Small intestine (tissue), 7 donors: ENCODE data around the gene FAM135A. TPM values are rescaled to one million over a fixed set of nuclear protein-coding genes. Genes with fewer than 3 reads are reported as not detected.
"Not testable (repeated sequence)": the region's sequence is repeated elsewhere in the genome, so short reads cannot be mapped to it uniquely, and the experiment has no call there.

Experiments used
- DNase-seq, 2 donors: peaks; one replicate each; pipeline versions ENCODE4 v3.0.0 to v3.0.0-alpha.2; 2013
- FAIRE-seq: peaks from 2 replicates; lab custom pipeline; 2012; peaks lifted over from hg19 to GRCh38; lab: Jason Lieb, UNC
- H3K27ac ChIP-seq, 3 donors: one replicate each; pipeline ENCODE4 v1.5.1; 2013; ENCODE audit warnings: low read length in 2 of 3, mild to moderate bottlenecking in 2 of 3, control low read depth in 1 of 3, inconsistent platforms in 1 of 3, low read depth in 1 of 3, moderate library complexity in 1 of 3
- H3K27me3 ChIP-seq, 3 donors: one replicate each; pipeline ENCODE4 v1.6.1; 2013; ENCODE audit warnings: low read length in 3 of 3, inconsistent platforms in 1 of 3; ENCODE audit not compliant: control insufficient read depth in 3 of 3, insufficient read depth in 3 of 3
- H3K36me3 ChIP-seq, 3 donors: one replicate each; pipeline ENCODE4 v1.6.1; 2013; ENCODE audit warnings: low read length in 3 of 3, inconsistent platforms in 1 of 3, low read depth in 1 of 3, mild to moderate bottlenecking in 1 of 3, moderate library complexity in 1 of 3; ENCODE audit not compliant: control insufficient read depth in 3 of 3, insufficient read depth in 2 of 3
- H3K4me1 ChIP-seq, 3 donors: one replicate each; pipeline ENCODE4 v1.6.1; 2013; ENCODE audit warnings: low read length in 2 of 3, inconsistent platforms in 1 of 3, low read depth in 1 of 3, mild to moderate bottlenecking in 1 of 3, moderate library complexity in 1 of 3; ENCODE audit not compliant: control insufficient read depth in 3 of 3, insufficient read depth in 2 of 3
- H3K4me3 ChIP-seq, 3 donors: one replicate each; pipeline ENCODE4 v1.5.1; 2013; ENCODE audit warnings: low read length in 3 of 3, control low read depth in 1 of 3, inconsistent platforms in 1 of 3, low read depth in 1 of 3, mild to moderate bottlenecking in 1 of 3, moderate library complexity in 1 of 3
- H3K9me3 ChIP-seq, 2 donors: one replicate each; pipeline ENCODE4 v1.6.1; 2013; ENCODE audit warnings: low read depth in 1 of 2, low read length in 1 of 2; ENCODE audit not compliant: control insufficient read depth in 2 of 2, insufficient read depth in 1 of 2
- WGBS, 3 donors: extraction: QIAGEN DNeasy Blood & Tissue Kit; methylation state at CpG; one replicate each; pipeline ENCODE4 v1.1.7; 2013; 5-methylcytosine and 5-hydroxymethylcytosine counted together
- polyA plus RNA-seq, 4 donors: library from polyadenylated mRNA; stranded (reverse) in 3 of 4; unstranded in 1 of 4; fragments of 200-250 nt in 3 of 4; fragments of 120-200 nt in 1 of 4; gene quantifications; one replicate each; pipeline versions ENCODE4 v1.2.1 to v1.2.3, GENCODE V29; 2013
- donor health status: healthy with polysubstance abuse.
- donor health status: control.
- donor health status: control.
- donor health status: Bipolar disorder and iron deficiency.
- donor health status: healthy.

The FAM135A gene
- polyA plus RNA-seq, 4 donors = 17.4 to 78.0 (median 41.8) TPM

- no peak overlapping the region for H3K4me3 ChIP-seq
- DNase-seq = no peak
- H3K36me3 ChIP-seq = peaks cover 0 to 13% (median 0%) of the 10 kb centered on the region in 3 donors
- FAIRE-seq = no peak
- no peaks in the 10 kb centered on the region for H3K27me3 ChIP-seq
- no peaks in the 10 kb centered on the region for H3K4me1 ChIP-seq
- H3K27ac ChIP-seq = no peak overlapping the region
- no peaks in the 10 kb centered on the region for H3K9me3 ChIP-seq
Observed at GRCh38 chr6:70547313-70547712, 134.0 kb downstream of the FAM135A start.

DNA sequence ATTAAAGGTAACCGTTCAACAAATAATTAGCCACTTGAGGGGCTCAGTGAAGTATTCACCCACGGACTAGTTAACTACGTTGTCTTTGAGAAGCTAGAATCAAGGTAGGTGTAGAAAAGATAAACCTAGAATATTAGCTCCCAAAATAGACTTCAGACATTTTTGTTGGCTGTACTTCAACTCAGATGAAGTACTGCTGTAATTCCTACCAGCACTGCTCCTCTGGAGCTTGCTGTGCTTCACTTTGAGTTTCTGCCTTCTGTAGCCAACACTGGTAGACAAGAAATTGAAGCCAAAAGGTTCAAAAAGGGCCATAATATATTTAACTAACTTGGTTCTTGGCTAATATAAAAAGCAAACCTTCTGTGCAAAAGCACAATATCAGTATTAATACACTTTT, 134.6 kb downstream of the FAM135A start:
- WGBS, 3 donors = 93 to 99% (median 96%) methylated on average over 3 of the region's 3 CpGs
- no peak for DNase-seq
- Histone ChIP-seq H3K4me3 (no peak overlapping the region), H3K27me3 (no peaks in the 10 kb centered on the region), H3K27ac (no peak overlapping the region), H3K36me3 (peaks cover 0 to 11% (median 0%) of the 10 kb centered on the region in 3 donors), H3K9me3 (no peaks in the 10 kb centered on the region), H3K4me1 (no peaks in the 10 kb centered on the region)
- FAIRE-seq = no peak

DNA sequence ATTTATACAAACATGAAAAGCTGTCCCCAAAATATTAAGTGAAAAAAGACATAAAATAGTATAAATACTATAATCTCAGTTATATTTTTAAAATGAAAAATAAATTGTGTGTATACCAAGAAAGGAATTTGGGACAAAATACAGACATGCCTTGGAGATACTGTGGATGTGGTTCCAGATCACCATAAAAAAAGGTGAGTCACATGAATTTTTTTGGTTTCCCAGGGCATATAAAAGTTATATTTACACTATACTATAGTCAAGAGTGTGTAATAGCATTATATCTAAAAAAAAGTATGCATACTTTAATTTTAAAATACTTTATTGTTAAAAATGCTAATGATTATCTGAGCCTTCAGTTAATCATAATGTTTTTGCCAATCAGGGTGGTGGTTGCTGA, 136.0 kb downstream of the FAM135A start:
- Histone ChIP-seq H3K4me3 (no peak overlapping the region), H3K4me1 (no peaks in the 10 kb centered on the region), H3K9me3 (no peaks in the 10 kb centered on the region), H3K27ac (no peak overlapping the region), H3K36me3 (peaks cover 0 to 8% (median 0%) of the 10 kb centered on the region in 3 donors), H3K27me3 (no peaks in the 10 kb centered on the region)
- DNase-seq (no peak), FAIRE-seq (no peak)

- FAIRE-seq = no peak
- WGBS, 3 donors = 88 to 94% (median 92%) methylated on average over 1 of the region's 1 CpG
Observed at GRCh38 chr6:70551566-70551965, 138.3 kb downstream of the FAM135A start.

DNA sequence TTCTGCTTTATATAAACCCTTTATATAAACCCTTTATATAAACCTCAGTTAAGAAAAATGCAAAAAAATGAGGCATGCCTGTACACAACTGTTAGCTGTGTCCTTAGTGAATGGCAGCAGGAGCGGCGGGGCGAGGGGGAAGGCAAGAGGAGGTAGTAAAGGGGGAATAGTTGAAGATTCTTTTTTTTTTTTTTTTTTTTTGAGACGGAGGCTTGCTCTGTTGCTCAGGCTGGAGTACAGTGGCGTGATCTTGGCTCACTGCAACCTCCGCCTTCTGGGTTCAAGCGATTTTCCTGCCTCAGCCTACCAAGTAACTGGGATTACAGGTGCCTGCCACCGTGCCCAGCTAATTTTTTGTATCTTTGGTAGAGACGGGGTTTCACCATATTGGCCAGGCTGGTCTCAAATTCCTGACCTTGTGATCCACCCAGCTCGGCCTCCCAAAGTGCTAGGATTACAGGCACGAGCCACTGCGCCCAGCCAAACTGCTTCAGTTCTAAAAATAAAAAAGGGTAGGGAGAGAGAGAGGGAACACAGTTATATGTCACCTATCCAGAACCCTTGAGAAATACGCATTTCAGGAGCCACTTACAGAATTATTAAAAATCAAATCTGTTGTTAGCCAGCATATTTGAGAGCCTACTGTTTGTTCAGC, 139.1 kb downstream of the FAM135A start:
- WGBS, 3 donors = 88 to 96% (median 96%) methylated on average over 11 to 13 of the region's 13 CpGs

More at GRCh38 chr6:70551566-70551965, 138.3 kb downstream of the FAM135A start:
- Histone ChIP-seq H3K9me3 (no peaks in the 10 kb centered on the region), H3K36me3 (no peaks in the 10 kb centered on the region), H3K27ac (no peak overlapping the region), H3K4me3 (no peak overlapping the region), H3K4me1 (no peaks in the 10 kb centered on the region), H3K27me3 (no peaks in the 10 kb centered on the region)
- DNase-seq = peak; percentile 24 to 27

DNA sequence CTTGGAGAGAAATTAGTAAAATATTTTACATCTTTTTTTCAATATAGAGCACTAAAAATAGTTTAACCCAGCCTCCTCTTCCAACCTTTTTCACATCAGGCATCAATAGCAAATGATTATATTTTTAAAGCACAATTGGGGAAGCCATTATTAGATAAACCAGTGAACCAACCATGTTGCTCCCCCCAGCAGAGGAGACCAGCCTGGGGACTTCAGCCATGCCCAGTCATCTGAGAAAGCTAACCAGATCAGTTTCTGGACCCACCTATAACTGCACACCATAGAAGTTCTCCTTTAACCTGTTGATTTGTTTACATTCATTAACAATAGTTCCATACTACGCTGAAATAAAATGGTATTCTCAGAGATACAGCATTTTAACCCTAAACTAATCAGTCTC, 139.7 kb downstream of the FAM135A start:
- DNase-seq (no peak), FAIRE-seq (no peak)
- no peaks in the 10 kb centered on the region for H3K4me1 ChIP-seq
- H3K4me3 ChIP-seq = no peak overlapping the region
- 87 to 96% (median 91%) methylated on average over 1 of the region's 1 CpG for WGBS, 3 donors
- no peaks in the 10 kb centered on the region for H3K27me3 ChIP-seq
- no peak overlapping the region for H3K27ac ChIP-seq
- no peaks in the 10 kb centered on the region for H3K9me3 ChIP-seq
- H3K36me3 ChIP-seq = no peaks in the 10 kb centered on the region

More for the DNA sequence above, 139.1 kb downstream of the FAM135A start:
- FAIRE-seq, H3K4me3 ChIP-seq, H3K36me3 ChIP-seq, H3K27me3 ChIP-seq, H3K27ac ChIP-seq, H3K9me3 ChIP-seq, H3K4me1 ChIP-seq, DNase-seq: not testable (repeated sequence)

- FAIRE-seq = no peak
- Histone ChIP-seq H3K4me3 (no peak overlapping the region), H3K27me3 (no peaks in the 10 kb centered on the region), H3K4me1 (no peaks in the 10 kb centered on the region), H3K27ac (no peak overlapping the region), H3K36me3 (peaks cover 0 to 2% (median 0%) of the 10 kb centered on the region in 3 donors), H3K9me3 (no peaks in the 10 kb centered on the region)
- no peak for DNase-seq
- 84 to 85% (median 85%) methylated on average over 1 of the region's 1 CpG for WGBS, 3 donors
Observed at GRCh38 chr6:70557998-70558397, 144.7 kb downstream of the FAM135A start.

- H3K9me3 ChIP-seq, H3K27ac ChIP-seq, H3K36me3 ChIP-seq, FAIRE-seq, DNase-seq, H3K4me3 ChIP-seq, H3K4me1 ChIP-seq, H3K27me3 ChIP-seq: not testable (repeated sequence)
- 55 to 71% (median 65%) methylated on average over 2 of the region's 2 CpGs for WGBS, 3 donors
Observed at GRCh38 chr6:70562401-70562800, 149.1 kb downstream of the FAM135A start.

GRCh38 chr6:70563530-70563929, 150.2 kb downstream of the FAM135A start:
- no peak overlapping the region for H3K27ac ChIP-seq
- H3K4me3 ChIP-seq = no peak overlapping the region
- peaks cover 0 to 2% (median 0%) of the 10 kb centered on the region in 3 donors for H3K4me1 ChIP-seq
- H3K9me3 ChIP-seq = no peaks in the 10 kb centered on the region
- H3K27me3 ChIP-seq = no peaks in the 10 kb centered on the region
- DNase-seq (no peak), FAIRE-seq (no peak)
- WGBS, 3 donors = 73 to 76% (median 73%) methylated on average over 6 of the region's 6 CpGs
- H3K36me3 ChIP-seq = peaks cover 0 to 2% (median 0%) of the 10 kb centered on the region in 3 donors
